ENCODE measurements around the gene ERH. TPM values are rescaled to one million over a fixed set of nuclear protein-coding genes. Genes with fewer than 3 reads are reported as not detected.
"Not testable (repeated sequence)": the region's sequence is repeated elsewhere in the genome, so short reads cannot be mapped to it uniquely, and the experiment has no call there.

The ERH gene
- total RNA-seq, 2 donors from 2014 or later, result 68.5 to 111 TPM

DNA sequence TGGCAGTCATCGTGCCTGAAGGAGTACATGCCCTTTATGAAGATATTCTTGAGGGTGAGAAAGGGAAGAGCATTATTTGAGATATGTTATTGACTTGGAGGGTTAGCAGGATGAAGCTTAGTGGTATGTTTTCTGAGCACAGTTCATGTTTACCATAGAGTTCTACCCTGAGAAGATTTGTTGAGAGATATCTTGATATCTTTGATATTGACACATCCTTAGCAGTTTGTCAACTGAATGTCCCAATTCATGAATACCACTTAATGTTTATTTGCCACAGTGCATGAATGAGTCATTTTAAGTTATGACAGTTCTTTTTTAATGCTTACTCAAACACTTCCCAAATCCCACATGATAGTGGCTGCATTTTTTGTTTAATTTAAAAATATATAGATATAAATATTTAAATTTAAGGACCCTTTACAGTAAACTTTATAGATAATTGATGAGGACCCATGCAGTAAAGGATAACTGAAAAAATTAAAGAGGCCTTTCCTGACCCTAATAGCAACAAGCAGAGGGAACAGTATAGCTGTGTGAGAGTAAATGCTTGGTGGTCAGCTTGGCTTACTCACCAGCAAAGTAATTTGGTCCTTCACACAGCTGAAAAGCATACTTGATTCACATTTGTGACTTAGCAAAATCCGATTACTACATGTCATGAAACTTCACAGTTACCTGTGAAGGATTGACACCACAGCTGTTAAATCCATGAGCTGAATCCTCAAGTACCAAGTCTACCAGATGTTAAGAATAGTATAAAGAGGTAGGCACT is 26.2 kb upstream of the ERH start:
- Histone ChIP-seq H3K27ac (no peak overlapping the region), H3K27me3 (replicated peaks; ENCODE audit: insufficient read depth) (no peaks in the 10 kb centered on the region), H3K4me3 (no peak overlapping the region), H3K36me3 (no peaks in the 10 kb centered on the region), H3K9me3 (no peaks in the 10 kb centered on the region), H3K4me1 (replicated peaks) (no peaks in the 10 kb centered on the region)
- DNase-seq (ENCODE audit: low spot score), result no peak
- 86% methylated on average over 2 of the region's 2 CpGs for WGBS
- TF ChIP-seq POLR2AphosphoS5 (IDR thresholded peaks at IDR 0.05) (no peak), POLR2A (IDR thresholded peaks at IDR 0.05) (no peak)
- TF ChIP-seq, protein P1, sequence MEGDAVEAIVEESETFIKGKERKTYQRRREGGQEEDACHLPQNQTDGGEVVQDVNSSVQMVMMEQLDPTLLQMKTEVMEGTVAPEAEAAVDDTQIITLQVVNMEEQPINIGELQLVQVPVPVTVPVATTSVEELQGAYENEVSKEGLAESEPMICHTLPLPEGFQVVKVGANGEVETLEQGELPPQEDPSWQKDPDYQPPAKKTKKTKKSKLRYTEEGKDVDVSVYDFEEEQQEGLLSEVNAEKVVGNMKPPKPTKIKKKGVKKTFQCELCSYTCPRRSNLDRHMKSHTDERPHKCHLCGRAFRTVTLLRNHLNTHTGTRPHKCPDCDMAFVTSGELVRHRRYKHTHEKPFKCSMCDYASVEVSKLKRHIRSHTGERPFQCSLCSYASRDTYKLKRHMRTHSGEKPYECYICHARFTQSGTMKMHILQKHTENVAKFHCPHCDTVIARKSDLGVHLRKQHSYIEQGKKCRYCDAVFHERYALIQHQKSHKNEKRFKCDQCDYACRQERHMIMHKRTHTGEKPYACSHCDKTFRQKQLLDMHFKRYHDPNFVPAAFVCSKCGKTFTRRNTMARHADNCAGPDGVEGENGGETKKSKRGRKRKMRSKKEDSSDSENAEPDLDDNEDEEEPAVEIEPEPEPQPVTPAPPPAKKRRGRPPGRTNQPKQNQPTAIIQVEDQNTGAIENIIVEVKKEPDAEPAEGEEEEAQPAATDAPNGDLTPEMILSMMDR (IDR thresholded peaks at IDR 0.05), result no peak
- intact Hi-C loops (cut with DNase I), result no loop called here

DNA sequence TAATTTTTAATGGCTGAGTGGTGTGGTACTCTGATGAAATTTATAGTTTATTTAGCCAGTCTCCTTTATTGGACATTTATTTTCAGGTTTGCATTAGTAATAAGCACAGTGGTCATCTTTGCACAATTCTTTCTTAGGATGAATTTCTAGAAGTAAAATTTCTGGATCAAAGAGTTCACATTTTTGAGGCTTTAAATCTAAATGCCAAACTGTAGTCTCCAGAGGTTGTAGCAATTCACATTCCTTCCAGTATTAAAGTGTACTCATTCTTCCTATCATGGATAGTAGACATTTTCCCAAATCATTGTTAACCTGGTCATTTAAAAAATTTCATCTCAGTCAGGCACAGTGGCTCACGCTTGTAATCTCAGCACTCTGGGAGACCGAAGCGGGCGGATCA is 25.2 kb upstream of the ERH start:
- no peak for DNase-seq (ENCODE audit: low spot score)
- WGBS, result 98% methylated on average over 4 of the region's 4 CpGs
- H3K27me3 ChIP-seq (replicated peaks; ENCODE audit: insufficient read depth), result no peaks in the 10 kb centered on the region
- H3K36me3 ChIP-seq, result no peaks in the 10 kb centered on the region
- no peaks in the 10 kb centered on the region for H3K4me1 ChIP-seq (replicated peaks)
- H3K9me3 ChIP-seq, result no peaks in the 10 kb centered on the region
- H3K4me3 ChIP-seq, result no peak overlapping the region
- TF ChIP-seq POLR2A (IDR thresholded peaks at IDR 0.05) (no peak), POLR2AphosphoS5 (IDR thresholded peaks at IDR 0.05) (no peak)
- no peak overlapping the region for H3K27ac ChIP-seq
- intact Hi-C loops (cut with DNase I), result no loop called here

DNA sequence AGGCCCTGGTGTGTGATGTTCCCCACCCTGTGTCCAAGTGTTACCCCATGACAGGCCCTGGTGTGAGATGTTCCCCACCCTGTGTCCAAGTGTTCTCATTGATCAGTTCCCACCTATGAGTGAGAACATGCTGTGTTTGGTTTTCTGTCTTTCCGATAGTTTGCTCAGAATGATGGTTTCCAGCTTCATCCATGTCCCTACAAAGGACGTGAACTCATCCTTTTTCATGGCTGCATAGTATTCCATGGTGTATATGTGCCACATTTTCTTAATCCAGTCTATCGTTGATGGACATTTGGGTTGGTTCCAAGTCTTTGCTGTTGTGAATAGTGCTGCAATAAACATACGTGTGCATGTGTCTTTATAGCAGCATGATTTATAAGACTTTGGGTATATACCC is 18.0 kb upstream of the ERH start:
- H3K36me3 ChIP-seq; intact Hi-C loops (cut with DNase I); H3K4me1 ChIP-seq (replicated peaks); H3K27ac ChIP-seq; H3K27me3 ChIP-seq (replicated peaks; ENCODE audit: insufficient read depth); DNase-seq (ENCODE audit: low spot score); H3K4me3 ChIP-seq; H3K9me3 ChIP-seq: not testable (repeated sequence)
- 97% methylated on average over 4 of the region's 4 CpGs for WGBS

DNA sequence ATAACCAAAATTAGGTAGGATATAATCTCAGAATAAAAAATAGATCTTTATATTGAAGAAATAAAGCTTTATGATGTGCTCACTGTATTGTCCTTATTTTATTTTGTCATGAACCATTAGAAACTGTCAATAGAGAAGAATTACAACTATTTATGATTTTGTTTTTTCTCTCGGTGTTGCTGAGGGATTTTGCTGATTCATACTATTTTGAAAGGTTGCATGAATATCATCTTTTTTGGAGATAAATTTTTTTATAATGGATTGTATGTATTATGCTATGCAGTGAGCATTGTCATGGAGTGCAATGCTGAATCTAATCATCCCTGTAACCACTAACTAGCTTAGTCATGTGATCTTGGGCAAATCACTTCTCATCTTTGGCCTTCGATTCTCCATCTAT is 15.4 kb upstream of the ERH start:
- Histone ChIP-seq H3K4me1 (replicated peaks) (no peaks in the 10 kb centered on the region), H3K27ac (no peak overlapping the region), H3K27me3 (replicated peaks; ENCODE audit: insufficient read depth) (no peaks in the 10 kb centered on the region), H3K4me3 (no peak overlapping the region), H3K9me3 (no peaks in the 10 kb centered on the region), H3K36me3 (no peaks in the 10 kb centered on the region)
- intact Hi-C loops (cut with DNase I), result no loop called here
- DNase-seq (ENCODE audit: low spot score), result no peak
- TF ChIP-seq POLR2A (IDR thresholded peaks at IDR 0.05), result no peak
- TF ChIP-seq, protein P1 (IDR thresholded peaks at IDR 0.05), result no peak
- no peak for TF ChIP-seq POLR2AphosphoS5 (IDR thresholded peaks at IDR 0.05)
- WGBS, result 83% methylated on average over 2 of the region's 2 CpGs

DNA sequence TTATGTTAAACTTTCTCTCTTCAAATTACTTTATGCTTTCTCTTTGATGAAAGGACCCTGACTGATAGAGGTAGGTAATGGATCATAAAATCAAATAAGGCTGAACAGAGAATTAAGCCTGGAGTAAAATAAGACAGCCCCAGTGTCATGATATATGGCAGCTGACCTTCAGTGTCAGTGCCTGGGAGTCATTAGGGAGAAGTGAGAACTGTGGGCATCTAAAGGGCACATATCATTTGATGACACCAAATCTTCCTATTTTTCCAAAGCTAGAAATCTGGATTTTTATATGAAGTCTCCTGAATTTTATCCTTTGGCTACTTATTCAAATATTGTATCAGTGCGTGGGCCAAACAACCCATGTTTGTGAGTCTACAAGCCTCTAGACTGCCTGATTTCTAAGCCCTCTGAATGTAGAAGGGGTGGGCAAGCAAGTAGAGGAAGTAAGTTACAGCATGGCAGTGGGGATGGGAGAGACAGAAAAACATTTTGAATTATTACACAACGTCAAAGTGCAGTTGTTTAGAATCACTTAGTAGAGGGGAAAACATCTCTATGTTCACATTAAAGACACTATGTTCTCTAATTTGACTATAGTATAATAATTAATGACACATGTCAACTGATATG is 10.3 kb upstream of the ERH start:
- no peaks in the 10 kb centered on the region for H3K9me3 ChIP-seq
- no peak for DNase-seq (ENCODE audit: low spot score)
- H3K4me3 ChIP-seq, result no peak overlapping the region
- H3K27me3 ChIP-seq (replicated peaks; ENCODE audit: insufficient read depth), result no peaks in the 10 kb centered on the region
- WGBS, result 77% methylated on average over 2 of the region's 2 CpGs
- no peak overlapping the region for H3K27ac ChIP-seq
- H3K4me1 ChIP-seq (replicated peaks), result no peaks in the 10 kb centered on the region
- intact Hi-C loops (cut with DNase I), result no loop called here
- TF ChIP-seq, protein P1 (IDR thresholded peaks at IDR 0.05), result no peak
- TF ChIP-seq POLR2AphosphoS5 (IDR thresholded peaks at IDR 0.05) (no peak), POLR2A (IDR thresholded peaks at IDR 0.05) (no peak)
- H3K36me3 ChIP-seq, result no peaks in the 10 kb centered on the region

DNA sequence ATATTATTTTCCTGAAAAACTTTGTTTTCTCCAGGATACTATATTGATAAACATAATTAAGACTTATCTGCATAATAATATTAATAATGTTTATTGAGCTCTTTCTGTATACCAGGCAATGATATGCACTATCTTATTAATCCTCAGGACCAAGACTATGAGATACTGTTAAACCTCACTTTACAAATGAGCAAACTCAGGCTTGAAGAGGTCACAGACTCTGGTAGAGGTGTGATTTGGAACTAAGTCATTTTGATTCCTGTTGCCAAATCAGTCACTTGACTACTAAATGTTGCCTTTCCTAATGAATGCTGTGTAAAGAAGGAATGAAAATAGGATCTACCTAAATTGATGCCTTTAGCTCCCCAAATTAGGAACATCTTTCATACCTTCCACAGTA is 7.7 kb upstream of the ERH start:
- no peak overlapping the region for H3K27ac ChIP-seq
- no peaks in the 10 kb centered on the region for H3K36me3 ChIP-seq
- no peaks in the 10 kb centered on the region for H3K4me1 ChIP-seq (replicated peaks)
- H3K27me3 ChIP-seq (replicated peaks; ENCODE audit: insufficient read depth), result no peaks in the 10 kb centered on the region
- H3K4me3 ChIP-seq, result no peak overlapping the region
- TF ChIP-seq POLR2AphosphoS5 (IDR thresholded peaks at IDR 0.05) (no peak), POLR2A (IDR thresholded peaks at IDR 0.05) (no peak)
- TF ChIP-seq, protein P1 (IDR thresholded peaks at IDR 0.05), result no peak
- DNase-seq (ENCODE audit: low spot score), result no peak
- H3K9me3 ChIP-seq, result no peaks in the 10 kb centered on the region
- intact Hi-C loops (cut with DNase I), result no loop called here
